Keratinocyte (primary cell): ENCODE measurements around the gene HOXC9. TPM values are rescaled to one million over a fixed set of nuclear protein-coding genes. Genes with fewer than 3 reads are reported as not detected.

Experiments
- DNase-seq: peaks from one replicate; pipeline ENCODE4 v3.0.0-alpha.2; 2011; ENCODE audit warnings: low read depth, missing footprints, low spot score
- FAIRE-seq: peaks from 2 replicates; lab custom pipeline; 2011; peaks lifted over from hg19 to GRCh38; lab: Jason Lieb, UNC
- H2AFZ ChIP-seq: 2 replicates; pipeline ENCODE4 v1.6.0; 2012; ENCODE audit warnings: low read length, control low read depth, inconsistent platforms; ENCODE audit not compliant: control insufficient read depth
- H3K27ac ChIP-seq: 2 replicates; pipeline ENCODE4 v1.5.1; 2011; ENCODE audit warnings: low read length; ENCODE audit not compliant: control insufficient read depth, insufficient read depth
- H3K27me3 ChIP-seq: 3 replicates; pipeline ENCODE4 v1.6.0; 2011; ENCODE audit warnings: low read length; ENCODE audit not compliant: control insufficient read depth, insufficient read depth; ENCODE audit errors: extremely low read depth
- H3K36me3 ChIP-seq, 2 experiments: 2 replicates in 1 of 2; 3 replicates in 1 of 2; pipeline ENCODE4 v1.5.1; 2011; ENCODE audit warnings: low read length in 2 of 2, mild to moderate bottlenecking in 1 of 2; ENCODE audit not compliant: control insufficient read depth in 2 of 2, insufficient read depth in 2 of 2; ENCODE audit errors: extremely low read depth in 1 of 2
- H3K4me1 ChIP-seq: 3 replicates; pipeline ENCODE4 v1.5.1; 2011; ENCODE audit warnings: low read length; ENCODE audit not compliant: control insufficient read depth, insufficient read depth; ENCODE audit errors: extremely low read depth
- H3K4me2 ChIP-seq: 3 replicates; pipeline ENCODE4 v1.6.0; 2011; ENCODE audit warnings: low read depth, low read length; ENCODE audit not compliant: control insufficient read depth, insufficient read depth; ENCODE audit errors: extremely low read depth
- H3K4me3 ChIP-seq, 3 experiments: fragments of 200-600 bp in 1 of 3; sonication (generic) in 1 of 3; 2 replicates in 2 of 3; 3 replicates in 1 of 3; pipeline ENCODE4 v1.5.1; 2011 to 2016; ENCODE audit warnings: low read length in 3 of 3, mild to moderate bottlenecking in 3 of 3, control low read depth in 2 of 3, inconsistent platforms in 1 of 3, low read depth in 1 of 3, mixed read lengths in 1 of 3, mixed run types in 1 of 3, moderate library complexity in 1 of 3; ENCODE audit not compliant: control insufficient read depth in 2 of 3, insufficient read depth in 2 of 3; ENCODE audit errors: extremely low read depth in 1 of 3
- H3K79me2 ChIP-seq: 2 replicates; pipeline ENCODE4 v1.6.0; 2012; ENCODE audit warnings: low read length; ENCODE audit not compliant: control insufficient read depth, insufficient read depth
- H3K9ac ChIP-seq: 3 replicates; pipeline ENCODE4 v1.6.0; 2011; ENCODE audit warnings: low read length; ENCODE audit not compliant: control insufficient read depth, insufficient read depth; ENCODE audit errors: extremely low read depth
- H3K9me1 ChIP-seq: 3 replicates; pipeline ENCODE4 v1.6.0; 2011; ENCODE audit warnings: low read length; ENCODE audit not compliant: control insufficient read depth, insufficient read depth; ENCODE audit errors: extremely low read depth
- H3K9me3 ChIP-seq: 2 replicates; pipeline ENCODE4 v1.5.1; 2012; ENCODE audit warnings: low read depth, low read length; ENCODE audit not compliant: control insufficient read depth
- H4K20me1 ChIP-seq: 3 replicates; pipeline ENCODE4 v1.6.0; 2011; ENCODE audit warnings: low read length; ENCODE audit not compliant: control insufficient read depth, insufficient read depth; ENCODE audit errors: extremely low read depth
- EZH2 ChIP-seq: IDR thresholded peaks from one replicate; pipeline ENCODE4 v1.6.1; 2012; ENCODE audit warnings: inconsistent platforms, mild to moderate bottlenecking, low read length, moderate library complexity
- dilution Hi-C: fragments of 300-500 bp; cut with MboI; formaldehyde crosslinking; loops from one replicate; pipeline ENCODE4 v1.7.0; 2020; ENCODE audit warnings: low sequenced_read_pairs; ENCODE audit not compliant: extremely low pct_ligation_motif_present
- polyA plus RNA-seq, 5 experiments: library from polyadenylated mRNA; depleted of rRNA in 3 of 5; stranded (reverse) in 3 of 5; stranded (forward) in 1 of 5; unstranded in 1 of 5; fragments of >200 nt; gene quantifications; 1 replicate in 1 of 5; 2 replicates in 3 of 5; 3 replicates in 1 of 5; pipeline versions ENCODE4 v1.2.1 to v1.2.3, GENCODE V29; 2011 to 2012; ENCODE audit warnings: missing spikeins in 2 of 5, low read depth in 1 of 5, low replicate concordance in 1 of 5
- TF ChIP-seq, protein P1 (sequence below), 3 experiments: IDR thresholded peaks in 1 of 3; conservative IDR thresholded peaks in 1 of 3; optimal IDR thresholded peaks in 1 of 3; 2 replicates in 2 of 3; 3 replicates in 1 of 3; pipeline versions ENCODE3 to v1.5.1; 2011; ENCODE audit warnings: low read length in 3 of 3, mild to moderate bottlenecking in 3 of 3, moderate library complexity in 2 of 3, control low read depth in 1 of 3, inconsistent platforms in 1 of 3; ENCODE audit not compliant: insufficient read depth in 2 of 3; ENCODE audit errors: extremely low read depth in 1 of 3

Gene HOXC9
- polyA plus RNA-seq, 1 donor (not counting 4 experiments of a cell fraction or from before 2014, with no cell fraction given): 1.8 TPM

DNA sequence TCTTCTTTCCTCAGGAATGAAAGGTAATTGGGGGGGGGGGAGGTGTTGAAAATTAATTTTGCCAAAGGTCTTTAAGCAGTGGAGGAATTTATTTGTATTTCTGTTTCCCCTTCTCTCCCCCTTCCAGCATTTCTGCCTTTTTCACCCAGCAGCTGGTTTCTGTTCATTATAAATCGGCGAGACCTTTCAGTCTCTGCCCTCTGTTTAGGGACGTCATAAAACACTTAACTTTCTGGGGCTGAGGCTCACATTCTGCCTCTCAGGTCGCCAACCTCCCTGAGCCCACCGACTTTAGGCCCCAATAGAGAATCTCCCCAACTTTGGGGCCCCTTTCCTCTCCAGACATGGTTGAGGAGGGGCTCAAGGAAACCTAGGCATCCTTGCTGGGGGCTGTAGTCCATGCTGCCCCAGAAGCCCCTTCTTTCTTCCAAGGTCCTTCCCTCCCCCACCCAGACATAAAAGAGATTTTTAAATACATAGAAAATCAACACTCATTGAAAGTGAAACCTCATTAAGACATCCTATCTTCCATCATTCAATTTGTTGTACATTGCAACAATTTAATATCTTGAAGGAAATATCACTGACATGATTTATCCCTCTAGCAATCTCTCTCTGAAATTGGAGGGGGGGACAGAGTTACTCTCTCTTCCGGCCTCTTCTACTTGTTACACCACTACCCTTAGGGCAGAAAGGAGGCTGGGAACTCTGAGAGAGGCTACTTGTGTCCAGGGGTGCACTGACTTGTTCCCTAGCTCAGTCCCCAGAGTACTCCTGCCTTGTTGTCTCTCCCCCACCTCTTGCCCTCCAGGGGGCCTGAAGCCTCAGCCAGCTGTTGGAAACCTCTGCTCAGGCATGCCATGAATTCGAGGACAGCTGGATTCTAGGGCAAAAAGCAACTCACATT, 25.8 kb downstream of the HOXC9 start:
- Histone ChIP-seq H3K9me1 (no peaks in the 10 kb centered on the region), H4K20me1 (no peaks in the 10 kb centered on the region), H3K9ac (peak overlapping the region; percentile 71), H3K4me3 (peak overlapping the region in 2 of 3 experiments; percentile 55 to 56), H3K4me2 (peak overlapping the region; percentile 98), H3K9me3 (no peaks in the 10 kb centered on the region), H3K79me2 (peaks cover 82% of the 10 kb centered on the region), H3K27me3 (no peaks in the 10 kb centered on the region), H3K4me1 (peaks cover 66% of the 10 kb centered on the region), H3K27ac (peak overlapping the region; percentile 65), H3K36me3 (peaks cover 0 to 1% of the 10 kb centered on the region in 2 experiments), H2AFZ (no peak overlapping the region)
- DNase-seq: no peak
- FAIRE-seq: no peak
- dilution Hi-C loops: no loop called here
- TF ChIP-seq, protein P1, sequence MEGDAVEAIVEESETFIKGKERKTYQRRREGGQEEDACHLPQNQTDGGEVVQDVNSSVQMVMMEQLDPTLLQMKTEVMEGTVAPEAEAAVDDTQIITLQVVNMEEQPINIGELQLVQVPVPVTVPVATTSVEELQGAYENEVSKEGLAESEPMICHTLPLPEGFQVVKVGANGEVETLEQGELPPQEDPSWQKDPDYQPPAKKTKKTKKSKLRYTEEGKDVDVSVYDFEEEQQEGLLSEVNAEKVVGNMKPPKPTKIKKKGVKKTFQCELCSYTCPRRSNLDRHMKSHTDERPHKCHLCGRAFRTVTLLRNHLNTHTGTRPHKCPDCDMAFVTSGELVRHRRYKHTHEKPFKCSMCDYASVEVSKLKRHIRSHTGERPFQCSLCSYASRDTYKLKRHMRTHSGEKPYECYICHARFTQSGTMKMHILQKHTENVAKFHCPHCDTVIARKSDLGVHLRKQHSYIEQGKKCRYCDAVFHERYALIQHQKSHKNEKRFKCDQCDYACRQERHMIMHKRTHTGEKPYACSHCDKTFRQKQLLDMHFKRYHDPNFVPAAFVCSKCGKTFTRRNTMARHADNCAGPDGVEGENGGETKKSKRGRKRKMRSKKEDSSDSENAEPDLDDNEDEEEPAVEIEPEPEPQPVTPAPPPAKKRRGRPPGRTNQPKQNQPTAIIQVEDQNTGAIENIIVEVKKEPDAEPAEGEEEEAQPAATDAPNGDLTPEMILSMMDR (optimal IDR thresholded peaks at IDR 0.05 in 1 of 3, IDR thresholded peaks at IDR 0.05 in 1 of 3, conservative IDR thresholded peaks at IDR 0.05 in 1 of 3; ENCODE audit: extremely low read depth in 1 of 3, insufficient read depth in 2 of 3, low read length in 3 of 3): no peak
- no peak for TF ChIP-seq EZH2

DNA sequence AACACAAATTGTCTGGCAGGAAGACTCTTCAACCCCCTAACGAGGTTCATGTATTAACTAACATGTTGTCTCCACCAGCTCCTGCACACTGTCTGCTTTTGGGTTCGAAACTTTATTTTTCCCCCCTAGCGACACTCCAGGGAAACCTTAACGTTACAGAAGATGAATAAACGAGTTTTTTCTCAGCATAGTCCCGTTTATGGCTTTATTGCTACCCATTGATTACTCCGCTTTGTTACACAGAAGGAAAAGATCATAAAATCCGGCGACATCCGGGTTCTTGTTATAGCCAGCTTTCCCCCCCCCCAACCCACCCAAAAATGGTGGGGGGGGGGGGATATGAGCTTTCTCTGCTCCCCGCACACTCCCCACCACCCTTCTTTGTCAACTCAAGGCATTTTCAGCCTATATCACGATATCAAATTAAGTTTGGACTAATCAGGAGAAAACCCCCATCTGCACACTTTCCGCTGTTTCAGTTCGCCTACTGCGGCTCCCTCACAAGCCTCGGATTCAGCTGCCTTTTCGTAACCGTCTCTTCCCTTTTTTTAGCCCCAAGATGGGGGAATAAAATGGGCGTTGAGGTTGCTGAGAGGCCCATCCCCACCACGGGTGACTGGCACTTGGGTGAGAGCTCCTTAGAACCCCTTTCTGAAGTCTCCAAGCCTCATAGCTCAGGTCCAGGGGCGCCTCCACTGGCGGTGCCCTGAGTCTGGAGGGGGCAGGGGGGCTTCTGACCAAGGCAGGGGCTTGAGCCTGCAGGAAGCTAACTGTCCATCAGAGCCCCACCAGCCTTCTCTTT, 26.9 kb downstream of the HOXC9 start:
- DNase-seq (no peak), FAIRE-seq (no peak)
- dilution Hi-C loops: no loop called here
- H3K79me2 ChIP-seq: peaks cover 71% of the 10 kb centered on the region
- no peaks in the 10 kb centered on the region for H3K9me1 ChIP-seq
- no peaks in the 10 kb centered on the region for H3K27me3 ChIP-seq
- H3K4me3 ChIP-seq: no peak overlapping the region
- peak overlapping the region; percentile 65 for H3K27ac ChIP-seq
- peaks cover 0 to 1% of the 10 kb centered on the region in 2 experiments for H3K36me3 ChIP-seq
- TF ChIP-seq, protein P1 (optimal IDR thresholded peaks at IDR 0.05 in 1 of 3, IDR thresholded peaks at IDR 0.05 in 1 of 3, conservative IDR thresholded peaks at IDR 0.05 in 1 of 3; ENCODE audit: extremely low read depth in 1 of 3, insufficient read depth in 2 of 3, low read length in 3 of 3): no peak
- TF ChIP-seq EZH2: no peak
- peaks cover 55% of the 10 kb centered on the region for H3K4me1 ChIP-seq
- no peaks in the 10 kb centered on the region for H4K20me1 ChIP-seq
- H3K4me2 ChIP-seq: peak overlapping the region; percentile 98
- H3K9me3 ChIP-seq: no peaks in the 10 kb centered on the region
- peak overlapping the region; percentile 39 for H3K9ac ChIP-seq
- H2AFZ ChIP-seq: no peak overlapping the region
